Esophagus (tissue), 2 donors: Measurements from ENCODE around the gene KIAA0513. TPM values are rescaled to one million over a fixed set of nuclear protein-coding genes. Genes with fewer than 3 reads are reported as not detected.

Experiments
- H3K27ac ChIP-seq, 2 donors: one replicate each; pipeline ENCODE4 v1.5.1; 2013; ENCODE audit warnings: low read depth in 2 of 2, mild to moderate bottlenecking in 2 of 2, inconsistent platforms in 1 of 2, low read length in 1 of 2, moderate library complexity in 1 of 2
- H3K27me3 ChIP-seq, 2 donors: one replicate each; pipeline ENCODE4 v1.6.1; 2013; ENCODE audit warnings: low read length in 2 of 2, control low read depth in 1 of 2, mild to moderate bottlenecking in 1 of 2; ENCODE audit not compliant: insufficient read depth in 2 of 2, control insufficient read depth in 1 of 2
- H3K36me3 ChIP-seq, 2 donors: one replicate each; pipeline ENCODE4 v1.6.1; 2013; ENCODE audit warnings: low read length in 1 of 2; ENCODE audit not compliant: control insufficient read depth in 2 of 2, insufficient read depth in 2 of 2
- H3K4me1 ChIP-seq, 2 donors: one replicate each; pipeline ENCODE4 v1.6.1; 2013; ENCODE audit warnings: low read length in 1 of 2; ENCODE audit not compliant: control insufficient read depth in 2 of 2, insufficient read depth in 2 of 2
- H3K4me3 ChIP-seq, 2 donors: one replicate each; pipeline ENCODE4 v1.5.1; 2013; ENCODE audit warnings: low read length in 2 of 2, mild to moderate bottlenecking in 2 of 2, low read depth in 1 of 2, moderate library complexity in 1 of 2
- H3K9me3 ChIP-seq, 2 donors: one replicate each; pipeline ENCODE4 v1.6.1; 2013; ENCODE audit warnings: mild to moderate bottlenecking in 2 of 2, low read depth in 1 of 2, low read length in 1 of 2, moderate library complexity in 1 of 2; ENCODE audit not compliant: control insufficient read depth in 2 of 2, insufficient read depth in 1 of 2
- WGBS, 2 donors: extraction: QIAGEN DNeasy Blood & Tissue Kit; methylation state at CpG; one replicate each; pipeline ENCODE4 v1.1.7; 2013; 5-methylcytosine and 5-hydroxymethylcytosine counted together
- polyA plus RNA-seq, 2 donors: library from polyadenylated mRNA; stranded (reverse); fragments of 200-250 nt; gene quantifications; one replicate each; pipeline ENCODE4 v1.2.3, GENCODE V29; 2013
- donor health status: healthy with polysubstance abuse.
- donor health status: Bipolar disorder and iron deficiency.

Gene KIAA0513
- polyA plus RNA-seq, 2 donors = 3.0 to 3.7 TPM

DNA sequence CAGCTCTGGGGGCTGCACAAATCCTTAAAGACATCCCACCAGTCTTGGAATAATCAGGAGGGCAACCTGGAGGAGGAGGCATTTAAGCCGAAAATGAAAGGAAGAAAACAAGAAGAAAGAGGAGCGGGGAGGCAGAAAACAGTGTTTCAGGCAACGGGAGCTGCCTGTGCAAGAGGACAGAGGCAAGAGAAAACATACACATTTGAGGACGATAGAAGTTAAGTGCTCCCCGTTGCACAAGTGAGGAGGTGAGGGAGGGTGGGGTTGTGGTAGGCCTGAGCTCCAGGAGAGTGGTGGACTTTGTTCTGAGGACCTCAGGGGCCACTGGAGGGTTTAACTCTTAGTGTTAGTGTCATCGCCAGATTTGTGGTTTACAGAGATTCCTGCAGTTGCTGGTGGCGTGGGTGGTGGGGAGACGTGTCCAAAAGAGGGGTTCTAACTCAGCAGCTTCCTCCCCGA is 112.3 kb downstream of the KIAA0513 start:
- 80 to 83% methylated on average over 9 of the region's 9 CpGs for WGBS, 2 donors
- H3K4me1 ChIP-seq = peaks cover 0 to 13% of the 10 kb centered on the region in 2 donors

DNA sequence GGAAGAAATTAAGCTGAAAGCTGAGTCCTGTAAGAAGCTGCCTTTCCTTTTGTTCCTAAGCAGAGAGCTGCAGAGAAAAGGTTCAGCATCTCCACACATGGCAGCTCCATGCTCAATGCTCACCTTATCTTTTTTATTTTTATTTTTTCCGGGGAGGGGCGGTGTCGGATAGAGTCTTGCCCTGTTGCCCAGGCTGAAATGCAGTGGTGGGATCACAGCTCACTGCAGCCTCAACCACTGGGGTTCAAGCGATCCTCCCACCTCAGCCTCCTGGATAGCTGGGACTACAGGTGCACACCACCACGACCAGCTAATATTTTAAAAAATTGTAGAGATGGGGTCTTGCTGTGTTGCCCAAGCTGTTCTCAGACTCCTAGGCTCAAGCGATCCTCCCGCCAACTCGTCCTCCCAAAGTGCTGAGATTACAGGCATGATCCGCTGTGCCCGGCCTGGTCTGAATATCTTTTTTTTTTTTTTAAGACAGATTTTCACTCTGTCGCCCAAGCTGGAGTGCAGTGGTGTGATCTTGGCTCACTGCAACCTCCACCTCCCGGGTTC is 112.9 kb downstream of the KIAA0513 start:
- Histone ChIP-seq H3K4me3 (no peak overlapping the region), H3K4me1 (peaks cover 0 to 11% of the 10 kb centered on the region in 2 donors), H3K27me3 (no peaks in the 10 kb centered on the region), H3K9me3 (peaks cover 0 to 2% of the 10 kb centered on the region in 2 donors), H3K36me3 (no peaks in the 10 kb centered on the region), H3K27ac (no peak overlapping the region)
- 84 to 91% methylated on average over 12 of the region's 12 CpGs for WGBS, 2 donors

More for the DNA sequence above, 112.3 kb downstream of the KIAA0513 start:
- Histone ChIP-seq H3K27me3 (no peaks in the 10 kb centered on the region), H3K9me3 (peaks cover 0 to 2% of the 10 kb centered on the region in 2 donors), H3K4me3 (no peak overlapping the region), H3K27ac (no peak overlapping the region), H3K36me3 (no peaks in the 10 kb centered on the region)

DNA sequence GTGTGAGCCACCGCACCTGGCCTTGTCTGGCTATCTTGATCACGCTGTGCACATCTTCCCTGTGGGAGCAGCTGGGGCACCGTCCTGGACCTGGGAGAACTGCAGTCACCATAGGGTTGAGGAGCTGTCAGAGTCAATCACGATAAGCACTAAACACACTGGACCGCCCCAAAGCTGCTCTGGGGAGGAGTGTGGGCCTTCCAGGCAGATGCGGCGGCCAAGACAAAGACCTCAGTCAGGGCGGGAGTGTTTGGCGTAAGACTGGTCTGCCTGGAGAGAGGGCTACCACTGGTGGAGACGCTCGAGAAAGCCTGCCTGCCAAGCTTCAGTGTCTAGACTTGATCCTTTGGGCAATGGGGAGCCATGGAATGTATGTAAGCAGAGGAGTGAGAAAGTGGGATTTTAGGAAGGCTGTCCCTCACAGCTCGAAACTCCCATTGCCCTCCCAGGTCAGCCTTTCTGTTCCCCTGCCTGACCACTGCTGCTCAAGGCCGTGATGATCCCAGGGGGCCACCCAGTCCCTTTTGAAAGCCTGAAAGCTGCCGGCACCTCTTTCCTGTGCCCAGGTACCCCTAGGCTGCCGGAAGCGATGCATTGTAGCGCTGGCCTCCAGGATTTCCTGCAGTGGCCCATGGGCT is 114.0 kb downstream of the KIAA0513 start:
- H3K4me3 ChIP-seq = no peak overlapping the region
- H3K27ac ChIP-seq = no peak overlapping the region
- H3K4me1 ChIP-seq = peaks cover 0 to 10% of the 10 kb centered on the region in 2 donors
- no peaks in the 10 kb centered on the region for H3K27me3 ChIP-seq
- H3K36me3 ChIP-seq = no peaks in the 10 kb centered on the region
- 79 to 83% methylated on average over 17 of the region's 17 CpGs for WGBS, 2 donors
- H3K9me3 ChIP-seq = peaks cover 0 to 2% of the 10 kb centered on the region in 2 donors

DNA sequence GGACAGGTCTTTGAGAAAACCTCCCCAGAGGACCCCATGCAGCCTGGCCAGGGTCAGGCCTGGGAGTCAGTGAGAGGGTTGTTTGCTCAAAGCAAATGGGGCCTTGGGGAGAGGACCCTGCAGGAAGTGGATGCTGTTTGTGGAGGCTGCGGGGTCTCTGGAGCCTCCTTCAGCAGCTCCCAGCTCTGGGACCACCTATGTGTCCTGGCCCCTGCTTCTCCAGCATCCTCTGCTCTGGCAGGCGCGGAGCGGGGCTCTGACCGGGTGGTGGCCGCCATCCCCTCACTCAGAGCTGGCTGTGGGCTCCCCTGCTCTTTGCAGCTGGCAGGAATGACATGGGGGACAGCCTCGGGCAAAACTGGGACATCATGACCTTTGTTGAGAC is 114.5 kb downstream of the KIAA0513 start:
- WGBS, 2 donors = 85 to 91% methylated on average over 7 of the region's 7 CpGs
- H3K4me3 ChIP-seq = no peak overlapping the region
- no peak overlapping the region for H3K27ac ChIP-seq
- no peaks in the 10 kb centered on the region for H3K9me3 ChIP-seq
- no peaks in the 10 kb centered on the region for H3K36me3 ChIP-seq
- H3K4me1 ChIP-seq = peaks cover 0 to 7% of the 10 kb centered on the region in 2 donors
- no peaks in the 10 kb centered on the region for H3K27me3 ChIP-seq

DNA sequence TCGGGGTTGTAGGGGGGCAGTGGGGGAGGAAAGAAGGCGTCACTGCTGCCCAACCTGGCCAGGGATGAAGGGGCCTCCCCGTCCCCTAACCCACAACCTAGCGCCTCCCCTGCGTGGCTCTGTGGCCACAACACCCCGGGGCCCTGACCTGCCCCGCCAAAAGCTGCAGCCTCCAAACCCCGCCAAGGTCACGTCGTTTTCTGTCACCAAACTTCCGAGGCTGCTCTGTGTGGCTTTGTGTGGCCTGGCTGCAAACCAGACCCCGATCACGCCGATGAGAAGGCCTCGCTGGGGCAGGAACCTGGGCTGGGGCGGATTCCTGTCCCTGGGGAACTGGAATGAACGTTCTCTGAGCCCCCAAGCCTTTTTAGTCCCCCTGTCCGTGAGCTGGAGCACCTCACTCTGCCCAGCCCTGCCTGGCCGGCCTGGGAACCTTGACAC is 115.2 kb downstream of the KIAA0513 start:
- H3K9me3 ChIP-seq = no peaks in the 10 kb centered on the region
- 81 to 82% methylated on average over 19 of the region's 19 CpGs for WGBS, 2 donors
- no peaks in the 10 kb centered on the region for H3K27me3 ChIP-seq
- H3K36me3 ChIP-seq = no peaks in the 10 kb centered on the region
- no peak overlapping the region for H3K27ac ChIP-seq
- H3K4me1 ChIP-seq = peaks cover 0 to 2% of the 10 kb centered on the region in 2 donors
- no peak overlapping the region for H3K4me3 ChIP-seq

Other genes with a start within 250 kb of the KIAA0513 start
- 1 to 10 TPM; 3.7 to 8.8 TPM for gene CRISPLD2, start 207.8 kb upstream of the KIAA0513 start, polyA plus RNA-seq
- gene ZDHHC7, start 16.3 kb upstream of the KIAA0513 start, polyA plus RNA-seq = 10 to 100 TPM; 17.1 to 17.9 TPM
- gene CIBAR2, start 84.7 kb downstream of the KIAA0513 start, polyA plus RNA-seq = not detected